Measurements from ENCODE around the gene IGF2.

The IGF2 gene

DNA sequence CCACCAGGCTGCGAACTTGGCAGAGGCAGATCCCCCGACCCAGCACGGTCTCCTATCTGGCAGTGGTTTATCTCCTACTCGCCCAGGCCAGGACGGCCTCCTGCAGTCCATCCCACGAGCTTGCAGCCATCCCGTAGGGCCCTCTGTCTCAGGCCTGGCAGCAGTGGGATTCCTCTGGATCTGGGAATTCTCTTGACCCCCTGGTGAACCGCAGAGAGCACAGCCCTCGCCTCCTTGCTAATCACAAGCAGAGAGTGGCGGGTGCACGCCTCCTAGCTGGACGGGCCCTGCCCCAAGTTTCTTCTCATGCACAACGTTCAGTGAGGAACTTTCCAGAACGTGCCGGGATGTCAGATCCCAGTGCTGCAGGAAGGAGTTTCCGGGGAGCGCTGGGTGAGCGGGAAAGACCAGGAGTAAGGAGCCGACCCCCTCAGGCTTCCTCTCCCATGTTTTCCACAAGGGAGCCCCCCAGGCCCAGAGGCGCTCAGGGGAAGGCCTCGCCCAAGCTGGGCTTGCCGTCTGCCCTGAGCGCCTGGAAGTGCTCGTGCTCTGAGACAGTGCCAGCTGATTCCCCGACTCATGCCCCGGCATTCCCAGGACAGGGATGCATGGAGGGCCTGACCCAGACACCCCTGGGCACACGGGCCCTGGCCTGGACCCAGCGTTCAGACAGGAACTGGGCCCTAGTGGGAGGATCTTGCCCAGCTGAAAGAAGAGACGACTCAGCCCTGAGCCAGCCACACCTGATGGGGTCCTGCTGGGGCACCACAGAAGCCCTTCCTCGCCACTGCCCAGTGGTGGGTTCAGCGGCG is 24.6 kb downstream of the IGF2 start:
- H3K4me3 ChIP-seq (replicated peaks; ENCODE audit: low read depth, low read length): no peak overlapping the region
- TF ChIP-seq, protein P1, sequence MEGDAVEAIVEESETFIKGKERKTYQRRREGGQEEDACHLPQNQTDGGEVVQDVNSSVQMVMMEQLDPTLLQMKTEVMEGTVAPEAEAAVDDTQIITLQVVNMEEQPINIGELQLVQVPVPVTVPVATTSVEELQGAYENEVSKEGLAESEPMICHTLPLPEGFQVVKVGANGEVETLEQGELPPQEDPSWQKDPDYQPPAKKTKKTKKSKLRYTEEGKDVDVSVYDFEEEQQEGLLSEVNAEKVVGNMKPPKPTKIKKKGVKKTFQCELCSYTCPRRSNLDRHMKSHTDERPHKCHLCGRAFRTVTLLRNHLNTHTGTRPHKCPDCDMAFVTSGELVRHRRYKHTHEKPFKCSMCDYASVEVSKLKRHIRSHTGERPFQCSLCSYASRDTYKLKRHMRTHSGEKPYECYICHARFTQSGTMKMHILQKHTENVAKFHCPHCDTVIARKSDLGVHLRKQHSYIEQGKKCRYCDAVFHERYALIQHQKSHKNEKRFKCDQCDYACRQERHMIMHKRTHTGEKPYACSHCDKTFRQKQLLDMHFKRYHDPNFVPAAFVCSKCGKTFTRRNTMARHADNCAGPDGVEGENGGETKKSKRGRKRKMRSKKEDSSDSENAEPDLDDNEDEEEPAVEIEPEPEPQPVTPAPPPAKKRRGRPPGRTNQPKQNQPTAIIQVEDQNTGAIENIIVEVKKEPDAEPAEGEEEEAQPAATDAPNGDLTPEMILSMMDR (IDR thresholded peaks at IDR 0.05; ENCODE audit: low read depth, low read length, missing control alignments): no peak
- DNase-seq (ENCODE audit: extremely low read depth, low read depth): no peak

DNA sequence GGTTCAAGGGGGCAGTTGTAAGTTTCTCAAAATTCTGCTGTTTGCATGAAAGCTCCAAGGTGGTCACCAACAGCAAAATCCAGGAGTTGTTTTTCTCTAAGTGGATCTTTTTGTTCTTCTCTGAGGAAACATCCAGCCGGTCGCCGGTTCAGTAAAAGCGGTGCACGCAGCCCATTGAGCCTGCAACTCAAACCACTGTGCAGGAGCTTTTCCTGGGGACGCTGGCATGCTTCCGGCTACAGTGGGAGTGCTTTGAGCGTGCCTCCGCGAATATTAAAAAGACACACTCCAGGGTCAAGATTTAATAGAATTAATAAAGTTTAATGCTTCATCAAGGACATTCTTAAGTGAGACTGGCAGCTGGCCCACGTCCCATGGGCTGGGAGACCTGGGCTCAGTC is 25.4 kb downstream of the IGF2 start:
- DNase-seq (ENCODE audit: extremely low read depth, low read depth): no peak
- TF ChIP-seq, protein P1 (IDR thresholded peaks at IDR 0.05; ENCODE audit: low read depth, low read length, missing control alignments): no peak
- no peak overlapping the region for H3K4me3 ChIP-seq (replicated peaks; ENCODE audit: low read depth, low read length)

DNA sequence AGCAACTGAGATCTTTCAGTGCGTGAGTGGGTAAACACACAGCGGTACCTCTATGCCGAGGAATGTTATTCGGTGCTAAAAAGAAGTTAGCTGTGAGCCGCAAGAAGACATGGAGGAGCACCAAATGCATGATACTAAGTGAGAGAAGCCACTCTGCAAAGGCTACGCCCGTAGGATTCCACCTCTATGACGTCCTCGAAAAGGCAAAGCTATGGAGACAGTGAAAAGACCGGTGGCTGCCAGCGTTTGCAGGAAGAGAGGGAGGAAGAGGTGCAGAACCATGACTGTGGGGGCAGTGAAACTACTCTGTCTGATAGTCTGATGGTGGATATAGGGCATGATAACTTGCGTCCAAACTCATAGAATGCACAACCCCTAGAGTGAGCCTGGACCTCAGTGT is 28.7 kb downstream of the IGF2 start:
- H3K4me3 ChIP-seq (replicated peaks; ENCODE audit: low read depth, low read length): no peak overlapping the region
- TF ChIP-seq, protein P1 (IDR thresholded peaks at IDR 0.05; ENCODE audit: low read depth, low read length, missing control alignments): no peak
- no peak for DNase-seq (ENCODE audit: extremely low read depth, low read depth)

DNA sequence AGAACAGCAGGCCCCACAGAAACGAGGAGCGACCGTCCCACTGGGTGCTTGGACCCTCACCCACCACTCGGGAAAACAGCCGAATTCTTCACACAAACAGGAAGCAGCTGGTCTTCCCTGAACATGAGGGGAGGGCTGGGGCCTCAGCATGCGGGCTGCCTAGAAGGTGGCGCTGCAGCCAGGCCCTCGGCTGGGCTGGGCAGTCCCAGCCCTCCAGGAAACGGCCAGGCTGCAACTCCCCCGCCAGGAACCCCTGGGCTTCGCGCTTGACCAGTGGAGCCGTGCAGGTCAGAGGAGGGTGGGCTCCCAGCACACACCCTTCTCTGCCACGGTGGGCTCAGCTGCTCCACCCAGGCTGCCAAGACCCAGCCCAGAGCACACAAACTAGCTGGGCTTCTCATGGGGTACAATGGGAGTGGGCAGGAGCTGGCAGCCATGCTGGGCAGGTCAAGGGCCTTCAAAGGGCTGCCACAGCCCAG is 29.6 kb downstream of the IGF2 start:
- TF ChIP-seq, protein P1 (IDR thresholded peaks at IDR 0.05; ENCODE audit: low read depth, low read length, missing control alignments): no peak
- no peak overlapping the region for H3K4me3 ChIP-seq (replicated peaks; ENCODE audit: low read depth, low read length)
- DNase-seq (ENCODE audit: extremely low read depth, low read depth): no peak

DNA sequence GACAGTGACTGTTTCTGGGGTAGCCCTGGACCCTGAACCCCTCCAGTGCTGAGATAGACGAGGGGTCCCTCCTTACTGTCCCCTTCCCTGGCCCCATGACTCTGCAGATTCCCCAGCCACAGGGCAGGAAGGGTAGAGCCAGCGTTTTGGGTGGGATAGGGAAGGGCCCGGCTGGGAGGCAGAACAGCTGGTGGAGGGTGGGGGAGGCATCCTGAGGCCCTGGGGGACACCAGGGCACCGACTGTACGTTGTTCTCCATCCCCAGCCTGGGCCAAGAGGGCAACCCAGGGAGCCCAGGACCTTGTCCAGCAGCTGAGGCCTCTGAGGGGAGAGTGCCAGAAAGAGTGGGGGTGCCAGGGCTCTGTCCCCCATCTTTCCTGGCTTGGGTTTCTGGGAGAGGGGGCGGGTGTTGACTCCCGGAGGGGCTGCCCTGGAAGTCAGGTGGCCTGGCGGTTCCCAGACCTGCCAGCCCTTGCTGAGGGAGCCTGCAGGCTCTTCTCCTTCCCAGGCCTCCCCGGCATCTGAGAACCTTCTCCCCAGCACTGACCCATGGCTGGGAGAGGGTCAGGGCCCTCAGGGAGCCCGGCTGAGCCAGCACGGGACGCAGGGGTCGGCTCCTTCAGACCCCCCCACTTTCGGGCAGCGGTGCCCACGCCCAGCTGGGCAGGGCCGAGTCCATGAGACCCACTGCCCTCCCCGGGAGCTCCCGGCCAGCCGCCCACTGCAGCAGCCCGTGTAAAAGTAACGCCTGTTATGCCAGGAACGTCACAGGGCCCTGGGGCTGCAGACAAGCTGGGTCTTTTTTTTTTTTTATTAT is 30.3 kb downstream of the IGF2 start:
- TF ChIP-seq, protein P1 (IDR thresholded peaks at IDR 0.05; ENCODE audit: low read depth, low read length, missing control alignments): no peak
- DNase-seq (ENCODE audit: extremely low read depth, low read depth): no peak
- H3K4me3 ChIP-seq (replicated peaks; ENCODE audit: low read depth, low read length): no peak overlapping the region

DNA sequence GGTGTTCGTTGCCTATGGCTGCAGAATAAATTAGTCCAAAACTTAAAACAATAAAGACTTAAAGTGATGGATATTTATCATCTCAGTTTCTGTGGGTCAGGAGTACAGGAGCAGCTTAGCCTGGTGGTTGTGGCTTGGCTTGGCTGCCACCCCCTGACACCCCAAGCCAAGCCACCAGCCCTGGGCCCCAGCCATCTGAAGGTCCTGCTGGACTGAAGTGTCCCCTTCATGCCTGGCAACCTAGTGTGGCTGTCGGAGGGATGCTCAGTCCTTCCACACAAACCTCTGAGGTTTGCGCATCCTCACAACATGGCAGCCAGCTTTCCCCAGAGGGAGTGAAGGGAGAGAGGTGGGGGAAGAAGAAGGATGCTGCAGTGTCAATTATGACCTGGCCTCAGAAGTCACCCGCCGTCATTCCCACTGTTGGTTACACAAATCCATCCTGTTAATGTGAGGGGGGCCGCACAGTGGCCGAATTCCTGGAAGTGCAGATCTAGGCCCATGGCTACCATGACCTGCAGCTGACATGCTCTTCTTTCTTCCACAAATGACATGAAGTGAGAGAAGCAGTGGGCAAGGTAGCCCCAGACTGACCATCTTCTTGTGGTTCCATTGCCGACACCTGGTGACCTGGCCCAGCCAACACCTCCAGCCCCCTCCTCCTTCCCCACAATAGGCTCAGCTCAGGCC is 31.1 kb downstream of the IGF2 start:
- TF ChIP-seq, protein P1 (IDR thresholded peaks at IDR 0.05; ENCODE audit: low read depth, low read length, missing control alignments): no peak
- no peak overlapping the region for H3K4me3 ChIP-seq (replicated peaks; ENCODE audit: low read depth, low read length)
- DNase-seq (ENCODE audit: extremely low read depth, low read depth): no peak
